ENCODE results near the gene CCDC91. TPM values are rescaled to one million over a fixed set of nuclear protein-coding genes. Genes with fewer than 3 reads are reported as not detected.
A peak's percentile ranks its signal among the peaks of the same experiment; 100 is the strongest.

The CCDC91 gene
- total and polyA plus RNA-seq, 9 of the 15 experiments (the other 6 are each of a cell fraction or from before 2014, with no cell fraction given): 10.1 to 31.1 (median 26.3) TPM

DNA sequence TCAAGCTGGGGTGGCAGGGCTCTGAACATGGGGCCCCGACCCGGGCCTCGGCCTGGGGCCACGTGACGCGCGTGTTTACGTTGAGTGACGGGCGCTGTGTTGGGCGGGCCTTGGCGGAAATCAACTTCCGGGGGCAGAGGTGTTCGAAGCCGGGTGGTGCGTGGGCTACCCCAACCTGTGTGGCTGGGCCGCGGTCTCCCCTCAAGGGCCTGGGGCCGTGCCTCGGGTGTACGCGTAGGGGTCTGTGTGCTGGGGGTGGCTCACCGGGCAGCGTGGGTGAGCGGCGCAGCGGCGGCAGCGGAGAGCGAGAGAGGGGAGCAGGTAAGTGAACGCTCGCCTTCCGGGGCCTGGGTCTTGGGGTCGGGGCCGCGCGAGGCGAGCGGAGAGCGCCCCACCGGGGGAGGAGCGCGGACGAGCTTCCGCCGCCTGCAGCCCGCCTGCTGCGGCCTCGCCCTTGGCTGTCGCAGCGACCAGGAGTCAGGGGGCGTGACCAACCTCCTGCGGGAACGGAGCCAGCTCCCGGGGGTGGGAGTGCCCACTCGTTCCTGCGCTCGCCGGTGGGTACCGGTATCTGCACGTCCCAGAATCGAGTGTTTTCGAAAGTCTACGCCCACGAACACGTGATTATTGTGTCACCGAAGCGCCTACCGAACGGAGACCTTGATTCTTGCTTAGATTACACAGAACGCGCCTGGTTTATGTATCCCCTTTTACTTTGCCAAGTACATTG is at the start of gene CCDC91 (continued):
- TF ChIP-seq CREB3L1 (IDR thresholded peaks at IDR 0.05; ENCODE audit: borderline replicate concordance, low read depth): peak; percentile 48; the same call in 1 of the 2 replicates
- no peak for TF ChIP-seq ZNF77 (CRISPR knock-in tag; IDR thresholded peaks at IDR 0.05)
- no peak for TF ChIP-seq BDP1 (IDR thresholded peaks at IDR 0.05; ENCODE audit: insufficient read depth, insufficient read length)
- TF ChIP-seq RFX5 (IDR thresholded peaks at IDR 0.05; ENCODE audit: low read depth, low read length): no peak
- no peak for TF ChIP-seq HNRNPK (IDR thresholded peaks at IDR 0.05; ENCODE audit: low read depth, low read length, poor library complexity, severe bottlenecking)
- TF ChIP-seq POLR3G (IDR thresholded peaks at IDR 0.05; ENCODE audit: extremely low read depth, insufficient read length, insufficient replicate concordance): no peak
- TF ChIP-seq ESRRB (CRISPR knock-in tag; IDR thresholded peaks at IDR 0.05; ENCODE audit: borderline replicate concordance): no peak
- no peak for TF ChIP-seq RBM34 (IDR thresholded peaks at IDR 0.05; ENCODE audit: borderline replicate concordance, insufficient read depth, low read length)
- no peak for TF ChIP-seq MCM2 (IDR thresholded peaks at IDR 0.05; ENCODE audit: low read depth)
- TF ChIP-seq, protein P1, sequence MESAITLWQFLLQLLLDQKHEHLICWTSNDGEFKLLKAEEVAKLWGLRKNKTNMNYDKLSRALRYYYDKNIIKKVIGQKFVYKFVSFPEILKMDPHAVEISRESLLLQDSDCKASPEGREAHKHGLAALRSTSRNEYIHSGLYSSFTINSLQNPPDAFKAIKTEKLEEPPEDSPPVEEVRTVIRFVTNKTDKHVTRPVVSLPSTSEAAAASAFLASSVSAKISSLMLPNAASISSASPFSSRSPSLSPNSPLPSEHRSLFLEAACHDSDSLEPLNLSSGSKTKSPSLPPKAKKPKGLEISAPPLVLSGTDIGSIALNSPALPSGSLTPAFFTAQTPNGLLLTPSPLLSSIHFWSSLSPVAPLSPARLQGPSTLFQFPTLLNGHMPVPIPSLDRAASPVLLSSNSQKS (CRISPR knock-in tag; IDR thresholded peaks at IDR 0.05): no peak
- no peak for TF ChIP-seq SRSF1 (IDR thresholded peaks at IDR 0.05; ENCODE audit: low read depth, low read length)
- TF ChIP-seq, protein P2, sequence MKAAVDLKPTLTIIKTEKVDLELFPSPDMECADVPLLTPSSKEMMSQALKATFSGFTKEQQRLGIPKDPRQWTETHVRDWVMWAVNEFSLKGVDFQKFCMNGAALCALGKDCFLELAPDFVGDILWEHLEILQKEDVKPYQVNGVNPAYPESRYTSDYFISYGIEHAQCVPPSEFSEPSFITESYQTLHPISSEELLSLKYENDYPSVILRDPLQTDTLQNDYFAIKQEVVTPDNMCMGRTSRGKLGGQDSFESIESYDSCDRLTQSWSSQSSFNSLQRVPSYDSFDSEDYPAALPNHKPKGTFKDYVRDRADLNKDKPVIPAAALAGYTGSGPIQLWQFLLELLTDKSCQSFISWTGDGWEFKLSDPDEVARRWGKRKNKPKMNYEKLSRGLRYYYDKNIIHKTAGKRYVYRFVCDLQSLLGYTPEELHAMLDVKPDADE (conservative IDR thresholded peaks at IDR 0.05; ENCODE audit: control insufficient read depth, low read depth, low read length): no peak
- TF ChIP-seq ZBTB40 (IDR thresholded peaks at IDR 0.05): peak; percentile 89
- TF ChIP-seq ZBTB40 (CRISPR knock-in tag; IDR thresholded peaks at IDR 0.05): no peak
- TF ChIP-seq PYGO2 (tag; IDR thresholded peaks at IDR 0.05): no peak
